Fibroblast of pulmonary artery (primary cell): ENCODE results near the gene TASP1.
A peak's percentile ranks its signal among the peaks of the same experiment; 100 is the strongest.

Experiments used
- DNase-seq: peaks from one replicate; pipeline ENCODE4 v3.0.0-alpha.2; 2010; ENCODE audit warnings: low read depth
- H3K4me3 ChIP-seq: replicated peaks from 2 replicates; pipeline ENCODE4 v1.5.1; 2011; ENCODE audit warnings: low read depth, mild to moderate bottlenecking, control low read depth, low read length, moderate library complexity
- CTCF ChIP-seq: IDR thresholded peaks from 2 replicates; pipeline ENCODE4 v1.5.1; 2011; ENCODE audit warnings: mild to moderate bottlenecking, control low read depth, low read length, inconsistent platforms; ENCODE audit errors: missing control alignments

Gene TASP1

GRCh38 chr20:13678944-13679343 lies 40.2 kb upstream of the TASP1 start:
- H3K4me3 ChIP-seq, result no peak overlapping the region
- no peak for DNase-seq
- TF ChIP-seq CTCF, result no peak

- DNase-seq, result no peak
- TF ChIP-seq CTCF, result no peak
- no peak overlapping the region for H3K4me3 ChIP-seq
Observed at GRCh38 chr20:13677241-13677640, 38.5 kb upstream of the TASP1 start.

GRCh38 chr20:13676682-13677081 lies 38.0 kb upstream of the TASP1 start:
- H3K4me3 ChIP-seq, result no peak overlapping the region
- TF ChIP-seq CTCF, result no peak
- no peak for DNase-seq

GRCh38 chr20:13672690-13673089 lies 34.0 kb upstream of the TASP1 start:
- DNase-seq, result no peak
- no peak for TF ChIP-seq CTCF
- no peak overlapping the region for H3K4me3 ChIP-seq

GRCh38 chr20:13671916-13672378 lies 33.2 kb upstream of the TASP1 start:
- H3K4me3 ChIP-seq, result no peak overlapping the region
- TF ChIP-seq CTCF, result no peak
- DNase-seq, result peak; percentile 69

GRCh38 chr20:13671512-13671911 lies 32.8 kb upstream of the TASP1 start:
- H3K4me3 ChIP-seq, result no peak overlapping the region
- DNase-seq, result no peak
- TF ChIP-seq CTCF, result no peak

GRCh38 chr20:13670160-13670559 lies 31.4 kb upstream of the TASP1 start:
- TF ChIP-seq CTCF, result no peak
- no peak overlapping the region for H3K4me3 ChIP-seq
- no peak for DNase-seq
